OCI-LY7 (cell line): ENCODE data around the gene PYDC1. TPM values are rescaled to one million over a fixed set of nuclear protein-coding genes. Genes with fewer than 3 reads are reported as not detected.

Source experiments
- BruUV-seq: library from RNA; stranded (reverse); fragments of 400-500 nt; replicated peaks from 2 replicates; lab custom pipeline; 2021; lab: Mats Ljungman, UMichigan
- CTCF ChIA-PET: fragments of 300-600 bp; sonication (Branson Sonifier 250); formaldehyde crosslinking; loops from one replicate; lab custom pipeline; 2022; ENCODE audit warnings: antibody characterized with exemption; ENCODE audit not compliant: unreplicated experiment; lab: Charles Lee
- POLR2A ChIA-PET: fragments of 300-600 bp; sonication (Branson Sonifier 250); formaldehyde crosslinking; loops from one replicate; lab custom pipeline; 2022; ENCODE audit warnings: antibody characterized with exemption; lab: Charles Lee
- DNase-seq: peaks from one replicate; pipeline ENCODE4 v3.0.0-alpha.2; 2015; ENCODE audit warnings: low spot score
- H2AFZ ChIP-seq: fragments of 200-600 bp; sonication (generic), shearing (Covaris generic); 2 replicates; pipeline ENCODE4 v1.6.1; 2014; ENCODE audit warnings: mild to moderate bottlenecking, antibody characterized with exemption, low read length, moderate library complexity
- H3K27ac ChIP-seq: fragments of 200-600 bp; sonication (generic); 2 replicates; pipeline ENCODE4 v1.5.1; 2014; ENCODE audit warnings: mixed run types, low read depth, mild to moderate bottlenecking, moderate library complexity, low read length, inconsistent platforms; ENCODE audit not compliant: poor library complexity, severe bottlenecking
- H3K36me3 ChIP-seq: fragments of 200-600 bp; sonication (generic); 2 replicates; pipeline ENCODE4 v1.6.1; 2014; ENCODE audit warnings: mild to moderate bottlenecking, antibody characterized with exemption, low read length, moderate library complexity, mixed read lengths; ENCODE audit not compliant: insufficient read depth
- H3K4me1 ChIP-seq: fragments of 200-600 bp; sonication (generic); 2 replicates; pipeline ENCODE4 v1.5.1; 2014; ENCODE audit warnings: mild to moderate bottlenecking, low read length; ENCODE audit not compliant: insufficient read depth, poor library complexity, severe bottlenecking
- H3K4me2 ChIP-seq: fragments of 200-600 bp; sonication (generic); 2 replicates; pipeline ENCODE4 v1.6.1; 2014; ENCODE audit warnings: mild to moderate bottlenecking, low read length
- H3K4me3 ChIP-seq: fragments of 200-600 bp; sonication (generic); 2 replicates; pipeline ENCODE4 v1.5.1; 2014; ENCODE audit warnings: mild to moderate bottlenecking, low read depth, low read length; ENCODE audit not compliant: poor library complexity, severe bottlenecking
- H3K79me2 ChIP-seq: fragments of 200-600 bp; sonication (generic); 2 replicates; pipeline ENCODE4 v1.6.1; 2016; ENCODE audit warnings: low read depth, mild to moderate bottlenecking, low read length, moderate library complexity, mixed read lengths; ENCODE audit not compliant: insufficient read depth
- H3K9me2 ChIP-seq: fragments of 200-600 bp; sonication (generic); 2 replicates; pipeline ENCODE4 v1.6.1; 2016; ENCODE audit warnings: mild to moderate bottlenecking, low read length, mixed read lengths; ENCODE audit not compliant: insufficient read depth
- H3K9me3 ChIP-seq: fragments of 200-600 bp; sonication (generic); 2 replicates; pipeline ENCODE4 v1.6.1; 2014; ENCODE audit warnings: mild to moderate bottlenecking, mixed run types, low read length, mixed read lengths
- H4K20me1 ChIP-seq: fragments of 200-600 bp; sonication (generic); 2 replicates; pipeline ENCODE4 v1.6.1; 2014; ENCODE audit warnings: mild to moderate bottlenecking, antibody characterized with exemption, low read length, moderate library complexity, mixed read lengths; ENCODE audit not compliant: insufficient read depth
- EZH2phosphoT487 ChIP-seq: fragments of 200-600 bp; sonication (generic); IDR thresholded peaks from 2 replicates; pipeline ENCODE4 v1.6.1; 2018; ENCODE audit warnings: low read depth, borderline replicate concordance, mild to moderate bottlenecking, mixed run types, antibody characterized with exemption, low read length, moderate library complexity, mixed read lengths
- intact Hi-C: fragments of 100-400 bp; cut with micrococcal nuclease; formaldehyde crosslinking; loops from one replicate; pipeline ENCODE4 v1.10.0; 2022; ENCODE audit not compliant: unreplicated experiment
- total RNA-seq, 2 experiments: library from RNA; depleted of rRNA in 1 of 2; stranded (reverse); fragments of >200 nt in 1 of 2; shearing (Covaris generic) in 1 of 2; gene quantifications; 2 replicates each; pipeline ENCODE4 v1.2.3, GENCODE V29; 2014 to 2022
- TF ChIP-seq, protein P1 (sequence below): fragments of 200-600 bp; sonication (generic); conservative IDR thresholded peaks from 2 replicates; pipeline ENCODE4 v1.5.1; 2014; ENCODE audit warnings: mild to moderate bottlenecking, antibody characterized with exemption, low read length, moderate library complexity, mixed read lengths

The PYDC1 gene
- total RNA-seq, 2 experiments from 2014 or later, result not detected

DNA sequence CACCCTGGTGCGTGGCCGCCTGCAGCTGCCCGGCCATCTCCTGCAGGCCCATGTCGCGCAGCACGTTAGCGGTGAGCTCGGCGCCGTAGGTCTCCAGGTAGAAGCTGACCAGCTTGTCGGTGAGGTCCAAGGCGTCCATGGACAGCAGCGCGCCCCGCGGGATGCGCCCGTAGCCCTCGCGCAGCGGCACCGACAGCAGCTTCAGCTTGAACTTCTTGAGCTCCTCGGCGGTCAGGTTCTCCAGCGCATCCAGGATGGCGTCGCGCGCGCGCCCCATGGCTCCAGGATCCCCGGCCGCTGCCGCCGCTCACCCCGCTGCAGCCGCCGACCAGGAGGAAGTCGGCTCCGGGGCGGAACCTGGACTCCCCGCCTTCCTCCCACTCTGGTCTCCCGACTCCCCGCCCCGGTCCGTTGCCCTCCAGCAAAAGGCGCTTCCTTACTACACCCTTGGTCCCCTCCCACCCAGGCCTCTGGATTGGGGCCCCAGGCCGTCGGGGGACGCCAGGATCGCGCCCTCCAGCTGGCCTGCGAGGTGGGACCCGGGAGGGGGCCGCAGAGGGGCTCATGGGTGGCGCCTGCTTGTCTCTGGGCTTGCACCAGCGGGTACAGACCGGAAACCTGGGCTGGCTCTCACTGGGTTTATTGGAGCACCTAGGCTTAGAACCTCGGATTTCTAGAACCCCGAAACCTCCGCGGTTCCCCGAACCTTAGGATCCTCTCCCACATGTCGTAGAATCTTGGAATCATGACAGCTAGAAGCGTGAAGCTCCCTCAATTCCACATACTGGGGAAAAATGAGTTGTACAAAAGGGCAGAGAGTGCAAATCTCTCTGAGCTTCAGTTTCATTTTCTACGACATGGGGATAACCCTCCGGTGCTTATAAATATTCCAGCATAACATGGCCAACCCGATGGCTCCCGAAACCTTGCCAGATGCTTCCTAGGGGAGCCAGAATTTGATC, 14.2 kb downstream of the PYDC1 start, which contains the start of gene PYCARD:
TSS of gene PYCARD (minus strand) at position 347 of the 962 bp plus-strand sequence. CDS start at position 277, 70 bp downstream.
- TF ChIP-seq EZH2phosphoT487, result no peak
- TF ChIP-seq, protein P1, sequence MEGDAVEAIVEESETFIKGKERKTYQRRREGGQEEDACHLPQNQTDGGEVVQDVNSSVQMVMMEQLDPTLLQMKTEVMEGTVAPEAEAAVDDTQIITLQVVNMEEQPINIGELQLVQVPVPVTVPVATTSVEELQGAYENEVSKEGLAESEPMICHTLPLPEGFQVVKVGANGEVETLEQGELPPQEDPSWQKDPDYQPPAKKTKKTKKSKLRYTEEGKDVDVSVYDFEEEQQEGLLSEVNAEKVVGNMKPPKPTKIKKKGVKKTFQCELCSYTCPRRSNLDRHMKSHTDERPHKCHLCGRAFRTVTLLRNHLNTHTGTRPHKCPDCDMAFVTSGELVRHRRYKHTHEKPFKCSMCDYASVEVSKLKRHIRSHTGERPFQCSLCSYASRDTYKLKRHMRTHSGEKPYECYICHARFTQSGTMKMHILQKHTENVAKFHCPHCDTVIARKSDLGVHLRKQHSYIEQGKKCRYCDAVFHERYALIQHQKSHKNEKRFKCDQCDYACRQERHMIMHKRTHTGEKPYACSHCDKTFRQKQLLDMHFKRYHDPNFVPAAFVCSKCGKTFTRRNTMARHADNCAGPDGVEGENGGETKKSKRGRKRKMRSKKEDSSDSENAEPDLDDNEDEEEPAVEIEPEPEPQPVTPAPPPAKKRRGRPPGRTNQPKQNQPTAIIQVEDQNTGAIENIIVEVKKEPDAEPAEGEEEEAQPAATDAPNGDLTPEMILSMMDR, result no peak
- POLR2A ChIA-PET, result interaction anchor here (0.7 to 2.3 kb wide), 5 partner anchors 11 to 348 kb away, joined by 3 to 10 read pairs (median 4); partner anchors contain the start of genes FUS and TRIM72
- intact Hi-C loops, result loop anchor here (1.0 kb wide), 1 partner anchor 239 kb away; no protein-coding TSS in a partner anchor
- peaks cover 46% of the 10 kb centered on the region for H3K4me1 ChIP-seq
- peak within 1 kb of the TSS; percentile 77 for H3K4me2 ChIP-seq
- CTCF ChIA-PET, result interaction anchor here (0.6 to 1.0 kb wide), 2 partner anchors 11 to 18 kb away, joined by 3 read pairs; partner anchors contain the start of gene TRIM72
- no peaks in the 10 kb centered on the region for H3K9me2 ChIP-seq
- H3K79me2 ChIP-seq, result no peaks in the 10 kb centered on the region
- H3K4me3 ChIP-seq, result peak within 1 kb of the TSS; percentile 69
- H3K9me3 ChIP-seq, result no peaks in the 10 kb centered on the region
- H3K36me3 ChIP-seq, result peaks cover 4% of the 10 kb centered on the region; the same call in 1 of the 2 replicates
- H4K20me1 ChIP-seq, result no peaks in the 10 kb centered on the region
- peak within 1 kb of the TSS; percentile 37 for H3K27ac ChIP-seq
- H2AFZ ChIP-seq, result peak within 1 kb of the TSS; percentile 41; the same call in 1 of the 2 replicates
- BruUV-seq, result no TSS peak
- peak; percentile 37 for DNase-seq

DNA sequence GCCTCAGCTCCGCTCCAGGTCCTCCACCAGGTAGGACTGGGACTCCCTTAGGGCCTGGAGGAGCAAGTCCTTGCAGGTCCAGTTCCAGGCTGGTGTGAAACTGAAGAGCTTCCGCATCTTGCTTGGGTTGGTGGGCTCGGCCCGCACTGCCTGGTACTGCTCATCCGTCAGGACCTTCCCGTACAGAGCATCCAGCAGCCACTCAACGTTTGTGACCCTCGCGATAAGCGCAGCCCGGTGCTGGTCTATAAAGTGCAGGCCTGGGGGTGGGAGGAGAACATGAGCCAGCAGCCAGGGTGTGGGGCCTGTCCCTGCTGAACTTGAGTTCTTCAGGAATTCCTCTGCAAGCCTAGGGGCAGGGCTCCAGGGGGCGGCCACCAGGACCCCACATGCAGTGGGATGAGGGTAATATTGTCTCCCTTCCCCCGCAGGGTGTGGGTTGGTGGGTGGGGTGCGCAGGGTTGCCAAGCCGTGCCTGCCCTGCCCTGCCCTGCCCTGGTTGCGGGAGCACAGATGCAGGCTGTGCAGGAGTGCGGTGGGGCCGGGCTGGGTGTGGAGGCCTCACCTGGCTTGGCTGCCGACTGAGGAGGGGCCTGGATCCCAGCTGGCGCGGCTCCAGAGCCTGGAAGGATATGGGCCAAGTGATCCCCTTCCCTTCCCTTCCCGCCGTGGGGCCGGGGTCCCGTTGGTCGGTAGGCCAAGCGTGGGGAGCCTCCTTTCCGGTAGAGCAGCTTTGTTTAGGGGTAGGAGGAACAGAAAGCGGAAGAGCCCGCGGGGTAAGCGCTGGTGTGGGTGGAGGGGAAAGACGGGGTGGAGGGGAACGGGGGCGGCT, 15.1 kb downstream of the PYDC1 start:
- no peaks in the 10 kb centered on the region for H3K9me3 ChIP-seq
- H4K20me1 ChIP-seq, result no peaks in the 10 kb centered on the region
- no peaks in the 10 kb centered on the region for H3K79me2 ChIP-seq
- no peaks in the 10 kb centered on the region for H3K9me2 ChIP-seq
- POLR2A ChIA-PET, result interaction anchor here (0.7 to 2.3 kb wide), 8 partner anchors 12 to 347 kb away, joined by 3 to 10 read pairs (median 4); partner anchors contain the start of genes FUS and TRIM72
- peak overlapping the region; percentile 37 for H3K27ac ChIP-seq
- no peak for TF ChIP-seq EZH2phosphoT487
- TF ChIP-seq, protein P1, result no peak
- intact Hi-C loops, result loop anchor here (1.0 kb wide), 1 partner anchor 240 kb away; no protein-coding TSS in a partner anchor
- peak overlapping the region; percentile 77 for H3K4me2 ChIP-seq
- H3K4me1 ChIP-seq, result peaks cover 46% of the 10 kb centered on the region
- TSS peak; percentile 57 for BruUV-seq
- CTCF ChIA-PET, result interaction anchor here (0.6 to 1.0 kb wide), 3 partner anchors 12 to 75 kb away, joined by 3 read pairs; partner anchors contain the start of gene TRIM72
- H3K4me3 ChIP-seq, result peak overlapping the region; percentile 69
- H2AFZ ChIP-seq, result peak overlapping the region; percentile 41; the same call in 1 of the 2 replicates
- DNase-seq, result peak; percentile 66
- peaks cover 9% of the 10 kb centered on the region for H3K36me3 ChIP-seq
